Activated CD8-positive, alpha-beta memory T cell treated with anti-CD3 and anti-CD28 coated beads for 4 hours (primary cell): ENCODE measurements around the gene AKAP12.

Experiments
- DNase-seq, 2 donors: peaks; one replicate each; pipeline ENCODE4 v3.0.0-alpha.2; 2020; ENCODE audit warnings: low read depth in 2 of 2

AKAP12 gene

GRCh38 chr6:151240036-151240685 is 394 bp downstream of the AKAP12 start:
- DNase-seq = no peak

- no peak for DNase-seq
Measured at GRCh38 chr6:151240791-151241642, 1.2 kb downstream of the AKAP12 start.

GRCh38 chr6:151241853-151242252 is 2.1 kb downstream of the AKAP12 start:
- no peak for DNase-seq

GRCh38 chr6:151242420-151242861 is 2.7 kb downstream of the AKAP12 start:
- no peak for DNase-seq

GRCh38 chr6:151243481-151243880 is 3.7 kb downstream of the AKAP12 start:
- no peak for DNase-seq

GRCh38 chr6:151247490-151247889 is 7.7 kb downstream of the AKAP12 start:
- DNase-seq = no peak

- DNase-seq = no peak
Measured at GRCh38 chr6:151248295-151248694, 8.5 kb downstream of the AKAP12 start.

GRCh38 chr6:151252634-151253033 is 12.9 kb downstream of the AKAP12 start:
- no peak for DNase-seq

GRCh38 chr6:151254451-151255081 is 14.8 kb downstream of the AKAP12 start:
- DNase-seq = no peak

GRCh38 chr6:151255811-151256210 is 16.0 kb downstream of the AKAP12 start:
- no peak for DNase-seq

- no peak for DNase-seq
Measured at GRCh38 chr6:151257985-151258445, 18.2 kb downstream of the AKAP12 start.

GRCh38 chr6:151260205-151260604 is 20.4 kb downstream of the AKAP12 start:
- no peak for DNase-seq

GRCh38 chr6:151263035-151263434 is 23.3 kb downstream of the AKAP12 start:
- DNase-seq = no peak

GRCh38 chr6:151263967-151264366 is 24.2 kb downstream of the AKAP12 start:
- DNase-seq = no peak

- DNase-seq = no peak
Measured at GRCh38 chr6:151265282-151265681, 25.5 kb downstream of the AKAP12 start.

GRCh38 chr6:151269321-151269995 is 29.7 kb downstream of the AKAP12 start:
- DNase-seq = no peak

GRCh38 chr6:151275121-151275520 is 35.4 kb downstream of the AKAP12 start:
- no peak for DNase-seq

- no peak for DNase-seq
Measured at GRCh38 chr6:151275566-151275965, 35.8 kb downstream of the AKAP12 start.

- no peak for DNase-seq
Measured at GRCh38 chr6:151276112-151276740, 36.5 kb downstream of the AKAP12 start.

GRCh38 chr6:151279891-151280290 is 40.1 kb downstream of the AKAP12 start:
- no peak for DNase-seq

- DNase-seq = no peak
Measured at GRCh38 chr6:151280859-151281258, 41.1 kb downstream of the AKAP12 start.

GRCh38 chr6:151284012-151284411 is 44.2 kb downstream of the AKAP12 start:
- DNase-seq = no peak
